H1 (cell line): ENCODE measurements around the gene SND1. TPM values are rescaled to one million over a fixed set of nuclear protein-coding genes. Genes with fewer than 3 reads are reported as not detected.

Experiments
- RNF2 ChIP-seq: fragments of 200-900, 300-1000 bp; sonication (generic); IDR thresholded peaks from 2 replicates; pipeline ENCODE4 v1.7.1; 2016; ENCODE audit warnings: borderline replicate concordance, low read depth, mild to moderate bottlenecking, antibody characterized with exemption, low read length; ENCODE audit not compliant: poor library complexity, severe bottlenecking; ENCODE audit errors: missing control alignments
- RXRA ChIP-seq: IDR thresholded peaks from 2 replicates; pipeline ENCODE4 v1.6.1; 2011; ENCODE audit warnings: low read depth, mild to moderate bottlenecking, low read length, moderate library complexity; ENCODE audit not compliant: insufficient read depth
- SIRT6 ChIP-seq: IDR thresholded peaks from one replicate; pipeline ENCODE4 v1.7.1; 2012; ENCODE audit warnings: low read length, inconsistent platforms
- SUZ12 ChIP-seq: fragments of 200-600 bp; sonication (generic); IDR thresholded peaks from 2 replicates; pipeline ENCODE4 v1.6.1; 2012; ENCODE audit warnings: mild to moderate bottlenecking, inconsistent platforms, low read length, moderate library complexity, mixed read lengths
- polyA plus RNA-seq, 7 experiments: library from polyadenylated mRNA; depleted of rRNA in 3 of 7; stranded (reverse) in 5 of 7; unstranded in 2 of 7; fragments of >200 nt in 5 of 7; fragments of 200-250 nt in 2 of 7; gene quantifications; 1 replicate in 5 of 7; 2 replicates in 1 of 7; 4 replicates in 1 of 7; pipeline versions ENCODE4 v1.2.1 to v1.2.3, GENCODE V29; 2011 to 2013; ENCODE audit warnings: missing spikeins in 2 of 7, mixed read lengths in 2 of 7
- total RNA-seq: library from RNA; stranded (reverse); fragmentation: NEBNext Ultra II Directional; extraction: Animal tissue kit (Norgen Biotek cat#: 25700); gene quantifications from 2 replicates; pipeline ENCODE4 v1.2.1, GENCODE V29; 2021

SND1 gene
- total and polyA plus RNA-seq, 2 of the 8 experiments (the other 6 are each of a cell fraction or from before 2014, with no cell fraction given) = 122 to 290 TPM

DNA sequence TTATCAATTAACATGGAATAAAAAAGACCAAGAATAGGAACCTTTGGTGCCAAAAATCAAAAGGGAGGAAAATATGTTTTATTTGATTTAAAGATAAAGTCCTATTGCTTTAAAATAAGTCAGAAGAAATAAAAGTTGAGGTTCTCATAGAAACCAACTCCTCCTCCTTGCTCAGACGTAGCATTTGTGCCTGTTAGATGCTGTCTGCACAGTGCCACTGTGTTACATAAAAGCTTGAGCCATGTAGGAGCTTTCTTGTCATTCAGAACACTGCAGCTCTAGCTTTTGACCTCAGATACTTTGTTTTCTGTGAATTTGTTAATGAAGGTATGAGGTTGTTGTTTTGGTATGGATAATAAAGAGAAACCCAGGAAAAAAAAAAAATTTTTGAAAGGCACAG is 328.9 kb downstream of the SND1 start (continued):
- TF ChIP-seq RNF2 = no peak
- TF ChIP-seq SIRT6 = no peak
- TF ChIP-seq SUZ12 = no peak
- no peak for TF ChIP-seq RXRA
- TF ChIP-seq, all 59 proteins: peak for 0
